HepG2 (cell line): ENCODE measurements around the gene FBN2.

Experiments used
- CBFB ChIP-seq: sonication (generic); formaldehyde crosslinking; IDR thresholded peaks from 2 replicates; pipeline ENCODE4 v1.4.0; 2020; ENCODE audit warnings: missing genetic modification reagents
- CTCF ChIP-seq: sonication (generic); formaldehyde crosslinking; IDR thresholded peaks from 2 replicates; pipeline ENCODE4 v1.5.0; 2020; ENCODE audit warnings: mild to moderate bottlenecking, missing genetic modification reagents, moderate library complexity
- HES4 ChIP-seq: sonication (generic); formaldehyde crosslinking; IDR thresholded peaks from 2 replicates; pipeline ENCODE4 v1.9.0; 2021; ENCODE audit warnings: mild to moderate bottlenecking, missing genetic modification reagents, borderline replicate concordance
- PAX8 ChIP-seq: sonication (generic); formaldehyde crosslinking; IDR thresholded peaks from 2 replicates; pipeline ENCODE4 v1.8.0; 2022; ENCODE audit warnings: mild to moderate bottlenecking, missing genetic modification reagents, borderline replicate concordance
- RBFOX2 ChIP-seq: fragments of 200-400 bp; formaldehyde crosslinking; IDR thresholded peaks from 2 replicates; pipeline ENCODE4 v1.6.1; 2017; ENCODE audit warnings: low read depth, mild to moderate bottlenecking, low read length
- ZNF562 ChIP-seq: sonication (generic); formaldehyde crosslinking; IDR thresholded peaks from 2 replicates; pipeline ENCODE4 v1.8.0; 2022; ENCODE audit warnings: missing genetic modification reagents, borderline replicate concordance

GRCh38 chr5:128245974-128246373 lies 292.1 kb downstream of the FBN2 start:
- TF ChIP-seq PAX8 (CRISPR knock-in tag) (no peak), CTCF (no peak), HES4 (CRISPR knock-in tag) (no peak), CBFB (CRISPR knock-in tag) (no peak), RBFOX2 (no peak), ZNF562 (CRISPR knock-in tag) (no peak)
